IMR-90 (cell line): ENCODE data around the gene PIK3R3. TPM values are rescaled to one million over a fixed set of nuclear protein-coding genes. Genes with fewer than 3 reads are reported as not detected.

Source experiments
- ATAC-seq: fragments of 200-7000 bp; cut with Tn5 transposase; 2 replicates; pipeline ENCODE4 v1.9.1; 2020; ENCODE audit warnings: low read depth, mild to moderate bottlenecking, moderate library complexity
- BruUV-seq: library from RNA; stranded (reverse); fragments of 400-500 nt; replicated peaks from 2 replicates; lab custom pipeline; 2021; lab: Mats Ljungman, UMichigan
- CTCF ChIA-PET: fragments of 300-600 bp; formaldehyde crosslinking; extraction: SDS; loops from one replicate; lab custom pipeline; 2021; ENCODE audit warnings: antibody characterized with exemption; lab: Yijun Ruan, JAX
- POLR2A ChIA-PET: fragments of 300-600 bp; sonication (Branson Sonifier 250); formaldehyde crosslinking; loops from one replicate; lab custom pipeline; 2022; ENCODE audit warnings: antibody characterized with exemption; ENCODE audit not compliant: unreplicated experiment; lab: Charles Lee
- DNase-seq: peaks from one replicate; pipeline ENCODE4 v3.0.0; 2013
- H2AFZ ChIP-seq: replicated peaks from 2 replicates; pipeline ENCODE3; 2013; ENCODE audit warnings: low read length, mild to moderate bottlenecking; ENCODE audit not compliant: poor library complexity
- H2AK5ac ChIP-seq: 2 replicates; pipeline ENCODE4 v1.6.1; 2013; ENCODE audit warnings: low read depth, low read length, inconsistent platforms
- H2AK9ac ChIP-seq: replicated peaks from 2 replicates; pipeline ENCODE3; 2013; ENCODE audit warnings: mild to moderate bottlenecking, low read depth, low read length, moderate library complexity; ENCODE audit not compliant: poor library complexity
- H2BK120ac ChIP-seq: 2 replicates; pipeline ENCODE4 v1.6.1; 2013; ENCODE audit warnings: low read depth, low read length, inconsistent platforms
- H2BK15ac ChIP-seq: 3 replicates; pipeline ENCODE4 v1.6.1; 2013; ENCODE audit warnings: low read depth, low read length, inconsistent platforms
- H2BK20ac ChIP-seq: 2 replicates; pipeline ENCODE4 v1.6.1; 2013; ENCODE audit warnings: low read depth, mild to moderate bottlenecking, inconsistent platforms, low read length, moderate library complexity
- H2BK5ac ChIP-seq: 2 replicates; pipeline ENCODE4 v1.6.1; 2013; ENCODE audit warnings: mild to moderate bottlenecking, low read depth, low read length, inconsistent platforms; ENCODE audit not compliant: poor library complexity, severe bottlenecking
- H3K14ac ChIP-seq: replicated peaks from 2 replicates; pipeline ENCODE4 v1.6.1; 2013; ENCODE audit warnings: low read depth, low read length, inconsistent platforms
- H3K18ac ChIP-seq: 2 replicates; pipeline ENCODE4 v1.6.1; 2013; ENCODE audit warnings: low read depth, low read length, control low read depth
- H3K23ac ChIP-seq: 2 replicates; pipeline ENCODE4 v1.6.1; 2013; ENCODE audit warnings: low read depth, low read length, inconsistent platforms
- H3K27ac ChIP-seq: 2 replicates; pipeline ENCODE4 v1.5.1; 2013; ENCODE audit warnings: mild to moderate bottlenecking, control low read depth, low read length; ENCODE audit not compliant: insufficient read depth
- H3K27me3 ChIP-seq: 2 replicates; pipeline ENCODE4 v1.6.1; 2013; ENCODE audit warnings: low read length; ENCODE audit not compliant: control insufficient read depth, insufficient read depth
- H3K36me3 ChIP-seq: 2 replicates; pipeline ENCODE4 v1.6.1; 2013; ENCODE audit warnings: low read length, mixed read lengths; ENCODE audit not compliant: control insufficient read depth, insufficient read depth
- H3K4ac ChIP-seq: 2 replicates; pipeline ENCODE4 v1.6.1; 2013; ENCODE audit warnings: low read depth, low read length, inconsistent platforms
- H3K4me1 ChIP-seq: 2 replicates; pipeline ENCODE4 v1.6.1; 2013; ENCODE audit warnings: low read length, mixed read lengths; ENCODE audit not compliant: control insufficient read depth, insufficient read depth
- H3K4me2 ChIP-seq: 2 replicates; pipeline ENCODE4 v1.6.1; 2013; ENCODE audit warnings: low read depth, mild to moderate bottlenecking, control low read depth, low read length, moderate library complexity
- H3K4me3 ChIP-seq: 2 replicates; pipeline ENCODE4 v1.5.1; 2013; ENCODE audit warnings: low read depth, mild to moderate bottlenecking, control low read depth, low read length, moderate library complexity; ENCODE audit not compliant: insufficient read depth
- H3K56ac ChIP-seq: 2 replicates; pipeline ENCODE4 v1.6.1; 2013; ENCODE audit warnings: low read length, inconsistent platforms; ENCODE audit not compliant: insufficient read depth; ENCODE audit errors: extremely low read depth
- H3K79me1 ChIP-seq, 2 experiments: 2 replicates each; pipeline ENCODE4 v1.6.1; 2013; ENCODE audit warnings: low read length in 2 of 2, inconsistent platforms in 1 of 2, low read depth in 1 of 2
- H3K9ac ChIP-seq: 2 replicates; pipeline ENCODE4 v1.6.1; 2013; ENCODE audit warnings: low read depth, low read length, control low read depth
- H3K9me1 ChIP-seq: 2 replicates; pipeline ENCODE4 v1.6.1; 2013; ENCODE audit warnings: low read length, inconsistent platforms; ENCODE audit not compliant: insufficient read depth
- H3K9me3 ChIP-seq: 2 replicates; pipeline ENCODE4 v1.6.1; 2013; ENCODE audit warnings: low read length; ENCODE audit not compliant: control insufficient read depth, insufficient read depth
- H4K20me1 ChIP-seq: 2 replicates; pipeline ENCODE4 v1.6.1; 2013; ENCODE audit warnings: low read length, inconsistent platforms; ENCODE audit not compliant: insufficient read depth
- H4K5ac ChIP-seq: 2 replicates; pipeline ENCODE4 v1.6.1; 2013; ENCODE audit warnings: mild to moderate bottlenecking, low read depth, low read length, control low read depth
- H4K8ac ChIP-seq, 2 experiments: 2 replicates each; pipeline ENCODE4 v1.6.1; 2013; ENCODE audit warnings: low read depth in 2 of 2, low read length in 2 of 2, control low read depth in 1 of 2, inconsistent platforms in 1 of 2
- H4K91ac ChIP-seq: 2 replicates; pipeline ENCODE4 v1.6.1; 2013; ENCODE audit warnings: low read depth, low read length, inconsistent platforms; ENCODE audit not compliant: insufficient read depth
- MAFK ChIP-seq: IDR thresholded peaks from 2 replicates; pipeline ENCODE4 v1.6.1; 2012; ENCODE audit warnings: low read depth, low read length, improper control_type of control experiment
- MXI1 ChIP-seq: IDR thresholded peaks from 2 replicates; pipeline ENCODE4 v1.6.1; 2012; ENCODE audit warnings: low read depth, mild to moderate bottlenecking, low read length, moderate library complexity, borderline replicate concordance
- POLR2A ChIP-seq: IDR thresholded peaks from 2 replicates; pipeline ENCODE4 v1.6.1; 2012; ENCODE audit warnings: mild to moderate bottlenecking, low read depth, low read length
- RAD21 ChIP-seq: IDR thresholded peaks from 2 replicates; pipeline ENCODE4 v1.6.1; 2012; ENCODE audit warnings: low read length, improper control_type of control experiment
- WGBS, 2 experiments: methylation state at CpG; one replicate each; pipeline versions ENCODE4 v1.1.5 to v1.1.7; 2013; ENCODE audit warnings: missing lambda C conversion rate in 2 of 2; ENCODE audit not compliant: insufficient read length in 1 of 2; ENCODE audit errors: extremely low coverage in 2 of 2; 5-methylcytosine and 5-hydroxymethylcytosine counted together
- dilution Hi-C: fragments of 300-500 bp; cut with HindIII; formaldehyde crosslinking; loops from one replicate; pipeline ENCODE4 v1.14.3; 2018; ENCODE audit warnings: low sequenced_read_pairs; ENCODE audit not compliant: unreplicated experiment
- in situ Hi-C: fragments of 300-500 bp; cut with MboI; formaldehyde crosslinking; loops from 3 replicates; pipeline ENCODE4 v1.14.3; 2019; ENCODE audit warnings: low sequenced_read_pairs, inconsistent platforms, mixed read lengths
- intact Hi-C: fragments of 100-400 bp; cut with micrococcal nuclease; formaldehyde crosslinking; loops from 2 replicates; pipeline ENCODE4 v1.10.0; 2022
- polyA plus RNA-seq, 3 experiments: library from polyadenylated mRNA; depleted of rRNA; stranded (reverse); fragments of >200 nt; gene quantifications; 2 replicates each; pipeline ENCODE4 v1.2.3, GENCODE V29; 2012; ENCODE audit warnings: low replicate concordance in 1 of 3
- total RNA-seq: library from RNA; depleted of rRNA; stranded (reverse); fragments of >200 nt; gene quantifications from 2 replicates; pipeline ENCODE4 v1.2.3, GENCODE V29; 2012

The PIK3R3 gene
- total and polyA plus RNA-seq, 2 of the 4 experiments (the other 2 are of a cell fraction) = 5.3 to 9.9 TPM

- Histone ChIP-seq H3K4ac (no peak overlapping the region), H4K5ac (no peak overlapping the region), H3K9me1 (no peaks in the 10 kb centered on the region), H3K18ac (no peak overlapping the region), H3K23ac (no peak overlapping the region), H3K27me3 (peaks cover 2% of the 10 kb centered on the region), H4K8ac (no peak overlapping the region), H3K36me3 (no peaks in the 10 kb centered on the region), H4K91ac (no peak overlapping the region), H3K4me2 (no peak overlapping the region), H3K27ac (no peak overlapping the region), H4K20me1 (no peaks in the 10 kb centered on the region), H3K56ac (no peak overlapping the region), H3K9me3 (no peaks in the 10 kb centered on the region), H3K79me1 (no peaks in the 10 kb centered on the region), H3K14ac (no peak overlapping the region), H2AK5ac (no peak overlapping the region), H2BK15ac (no peak overlapping the region), H3K9ac (no peak overlapping the region), H2AK9ac (no peak overlapping the region), H2BK5ac (no peak overlapping the region), H3K4me3 (no peak overlapping the region), H3K4me1 (no peaks in the 10 kb centered on the region; the same call in 1 of the 2 replicates), H2BK20ac (no peak overlapping the region), H2AFZ (no peak overlapping the region), H2BK120ac (no peak overlapping the region)
- intact Hi-C loops (no loop called here), in situ Hi-C loops (no loop called here), dilution Hi-C loops (no loop called here)
- BruUV-seq = no TSS peak
- DNase-seq = no peak
- ATAC-seq = no peak
- TF ChIP-seq MXI1 = no peak
- TF ChIP-seq POLR2A = no peak
- TF ChIP-seq MAFK = no peak
- no peak for TF ChIP-seq RAD21
- ChIA-PET POLR2A (no interaction called here), CTCF (no interaction called here)
- no CpG with 5 or more reads among the region's 2 CpGs for WGBS, 2 experiments
Observed at GRCh38 chr1:46148318-46148717, 15.9 kb upstream of the PIK3R3 start.
